ENCODE data around the gene C2CD4C. TPM values are rescaled to one million over a fixed set of nuclear protein-coding genes. Genes with fewer than 3 reads are reported as not detected.

C2CD4C gene
- polyA plus RNA-seq, 1 donor from 2014 or later: 21.4 TPM

DNA sequence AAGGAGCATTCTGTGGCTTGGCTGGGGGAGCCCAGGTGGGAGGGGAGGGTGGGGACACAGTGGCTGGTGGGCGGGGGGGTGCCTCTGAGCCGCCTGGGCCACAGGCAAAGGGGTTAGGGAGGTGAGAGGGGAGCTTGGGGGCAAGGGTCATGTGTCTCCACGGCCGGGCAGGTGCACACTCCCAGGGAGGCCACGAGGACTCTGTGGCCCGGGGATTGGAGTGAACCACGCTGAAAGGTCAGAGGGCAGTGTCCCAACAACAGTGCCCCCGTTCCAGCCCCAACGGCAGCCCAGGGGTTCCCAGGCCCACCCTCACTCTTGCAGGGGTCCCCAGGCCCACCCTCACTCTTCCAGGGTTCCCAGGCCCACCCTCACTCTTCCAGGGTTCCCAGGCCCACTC lies 9.6 kb downstream of the C2CD4C start:
- Histone ChIP-seq H3K27ac (ENCODE audit: low read length) (no peak overlapping the region), H3K36me3 (ENCODE audit: insufficient read depth, low read length) (no peaks in the 10 kb centered on the region), H3K27me3 (ENCODE audit: insufficient read depth, low read depth, low read length) (no peaks in the 10 kb centered on the region), H4K20me1 (ENCODE audit: insufficient read depth) (no peaks in the 10 kb centered on the region), H3F3A (ENCODE audit: insufficient read depth, low read length, poor library complexity, severe bottlenecking) (no peaks in the 10 kb centered on the region), H3K4me2 (ENCODE audit: low read length) (no peak overlapping the region), H3K79me2 (replicated peaks; ENCODE audit: insufficient read depth, low read length) (no peaks in the 10 kb centered on the region), H3K9me2 (ENCODE audit: insufficient read depth, low read length) (no peaks in the 10 kb centered on the region), H3K9me3 (ENCODE audit: low read length) (no peaks in the 10 kb centered on the region), H3K9ac (ENCODE audit: low read length) (no peak overlapping the region), H3K4me3 (ENCODE audit: low read length) (no peak overlapping the region), H2AFZ (ENCODE audit: low read depth, low read length) (no peak overlapping the region)
- TF ChIP-seq SMC3 (conservative IDR thresholded peaks at IDR 0.05; ENCODE audit: poor library complexity) (no peak), EP300 (conservative IDR thresholded peaks at IDR 0.05; ENCODE audit: poor library complexity, severe bottlenecking) (no peak), TAF1 (IDR thresholded peaks at IDR 0.05; ENCODE audit: low read depth) (no peak), EZH2 (IDR thresholded peaks at IDR 0.05; ENCODE audit: borderline replicate concordance, insufficient read depth, low read length, poor library complexity, severe bottlenecking) (no peak), MXI1 (conservative IDR thresholded peaks at IDR 0.05; ENCODE audit: poor library complexity, severe bottlenecking) (no peak), RAD21 (conservative IDR thresholded peaks at IDR 0.05) (no peak), POLR2AphosphoS5 (IDR thresholded peaks at IDR 0.05) (no peak)
- TF ChIP-seq, protein P1, sequence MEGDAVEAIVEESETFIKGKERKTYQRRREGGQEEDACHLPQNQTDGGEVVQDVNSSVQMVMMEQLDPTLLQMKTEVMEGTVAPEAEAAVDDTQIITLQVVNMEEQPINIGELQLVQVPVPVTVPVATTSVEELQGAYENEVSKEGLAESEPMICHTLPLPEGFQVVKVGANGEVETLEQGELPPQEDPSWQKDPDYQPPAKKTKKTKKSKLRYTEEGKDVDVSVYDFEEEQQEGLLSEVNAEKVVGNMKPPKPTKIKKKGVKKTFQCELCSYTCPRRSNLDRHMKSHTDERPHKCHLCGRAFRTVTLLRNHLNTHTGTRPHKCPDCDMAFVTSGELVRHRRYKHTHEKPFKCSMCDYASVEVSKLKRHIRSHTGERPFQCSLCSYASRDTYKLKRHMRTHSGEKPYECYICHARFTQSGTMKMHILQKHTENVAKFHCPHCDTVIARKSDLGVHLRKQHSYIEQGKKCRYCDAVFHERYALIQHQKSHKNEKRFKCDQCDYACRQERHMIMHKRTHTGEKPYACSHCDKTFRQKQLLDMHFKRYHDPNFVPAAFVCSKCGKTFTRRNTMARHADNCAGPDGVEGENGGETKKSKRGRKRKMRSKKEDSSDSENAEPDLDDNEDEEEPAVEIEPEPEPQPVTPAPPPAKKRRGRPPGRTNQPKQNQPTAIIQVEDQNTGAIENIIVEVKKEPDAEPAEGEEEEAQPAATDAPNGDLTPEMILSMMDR (IDR thresholded peaks at IDR 0.05; ENCODE audit: poor library complexity, severe bottlenecking): no peak
- TF ChIP-seq, protein P2, sequence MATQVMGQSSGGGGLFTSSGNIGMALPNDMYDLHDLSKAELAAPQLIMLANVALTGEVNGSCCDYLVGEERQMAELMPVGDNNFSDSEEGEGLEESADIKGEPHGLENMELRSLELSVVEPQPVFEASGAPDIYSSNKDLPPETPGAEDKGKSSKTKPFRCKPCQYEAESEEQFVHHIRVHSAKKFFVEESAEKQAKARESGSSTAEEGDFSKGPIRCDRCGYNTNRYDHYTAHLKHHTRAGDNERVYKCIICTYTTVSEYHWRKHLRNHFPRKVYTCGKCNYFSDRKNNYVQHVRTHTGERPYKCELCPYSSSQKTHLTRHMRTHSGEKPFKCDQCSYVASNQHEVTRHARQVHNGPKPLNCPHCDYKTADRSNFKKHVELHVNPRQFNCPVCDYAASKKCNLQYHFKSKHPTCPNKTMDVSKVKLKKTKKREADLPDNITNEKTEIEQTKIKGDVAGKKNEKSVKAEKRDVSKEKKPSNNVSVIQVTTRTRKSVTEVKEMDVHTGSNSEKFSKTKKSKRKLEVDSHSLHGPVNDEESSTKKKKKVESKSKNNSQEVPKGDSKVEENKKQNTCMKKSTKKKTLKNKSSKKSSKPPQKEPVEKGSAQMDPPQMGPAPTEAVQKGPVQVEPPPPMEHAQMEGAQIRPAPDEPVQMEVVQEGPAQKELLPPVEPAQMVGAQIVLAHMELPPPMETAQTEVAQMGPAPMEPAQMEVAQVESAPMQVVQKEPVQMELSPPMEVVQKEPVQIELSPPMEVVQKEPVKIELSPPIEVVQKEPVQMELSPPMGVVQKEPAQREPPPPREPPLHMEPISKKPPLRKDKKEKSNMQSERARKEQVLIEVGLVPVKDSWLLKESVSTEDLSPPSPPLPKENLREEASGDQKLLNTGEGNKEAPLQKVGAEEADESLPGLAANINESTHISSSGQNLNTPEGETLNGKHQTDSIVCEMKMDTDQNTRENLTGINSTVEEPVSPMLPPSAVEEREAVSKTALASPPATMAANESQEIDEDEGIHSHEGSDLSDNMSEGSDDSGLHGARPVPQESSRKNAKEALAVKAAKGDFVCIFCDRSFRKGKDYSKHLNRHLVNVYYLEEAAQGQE (IDR thresholded peaks at IDR 0.05; ENCODE audit: borderline replicate concordance): no peak

DNA sequence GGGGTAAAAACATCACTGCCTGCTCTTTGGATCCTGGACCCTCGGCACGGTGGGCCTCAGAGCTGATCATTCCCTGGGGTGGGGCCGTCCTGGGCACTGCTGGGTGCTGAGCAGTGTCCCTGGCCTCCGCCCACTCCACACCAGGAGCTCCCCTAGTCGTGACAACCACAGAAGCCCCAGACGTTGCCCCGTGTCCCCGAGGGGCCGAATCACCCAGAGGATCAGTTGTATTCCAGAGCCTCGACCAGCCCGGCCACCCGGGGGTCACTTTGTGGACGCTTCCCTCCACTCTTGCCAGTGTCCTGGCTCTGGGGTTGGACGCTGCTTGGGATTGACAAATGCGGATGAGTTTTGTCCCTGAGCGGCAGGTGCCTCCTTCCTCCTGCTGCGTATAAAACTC lies 10.2 kb downstream of the C2CD4C start:
- H3K9me2 ChIP-seq (ENCODE audit: insufficient read depth, low read length): no peaks in the 10 kb centered on the region
- H3K9ac ChIP-seq (ENCODE audit: low read length): no peak overlapping the region
- H4K20me1 ChIP-seq (ENCODE audit: insufficient read depth): no peaks in the 10 kb centered on the region
- TF ChIP-seq SMC3 (conservative IDR thresholded peaks at IDR 0.05; ENCODE audit: poor library complexity) (no peak), MXI1 (conservative IDR thresholded peaks at IDR 0.05; ENCODE audit: poor library complexity, severe bottlenecking) (no peak), TAF1 (IDR thresholded peaks at IDR 0.05; ENCODE audit: low read depth) (no peak), POLR2AphosphoS5 (IDR thresholded peaks at IDR 0.05) (no peak), EP300 (conservative IDR thresholded peaks at IDR 0.05; ENCODE audit: poor library complexity, severe bottlenecking) (no peak), EZH2 (IDR thresholded peaks at IDR 0.05; ENCODE audit: borderline replicate concordance, insufficient read depth, low read length, poor library complexity, severe bottlenecking) (no peak)
- no peak overlapping the region for H2AFZ ChIP-seq (ENCODE audit: low read depth, low read length)
- H3K27me3 ChIP-seq (ENCODE audit: insufficient read depth, low read depth, low read length): no peaks in the 10 kb centered on the region
- H3K27ac ChIP-seq (ENCODE audit: low read length): no peak overlapping the region
- H3K9me3 ChIP-seq (ENCODE audit: low read length): no peaks in the 10 kb centered on the region
- no peaks in the 10 kb centered on the region for H3K36me3 ChIP-seq (ENCODE audit: insufficient read depth, low read length)
- H3K4me2 ChIP-seq (ENCODE audit: low read length): no peak overlapping the region
- H3F3A ChIP-seq (ENCODE audit: insufficient read depth, low read length, poor library complexity, severe bottlenecking): no peaks in the 10 kb centered on the region
- no peak overlapping the region for H3K4me3 ChIP-seq (ENCODE audit: low read length)
- no peaks in the 10 kb centered on the region for H3K79me2 ChIP-seq (replicated peaks; ENCODE audit: insufficient read depth, low read length)

Measured in neural cell (in vitro differentiated cells).